ENCODE data around the gene NKIRAS1.

Gene NKIRAS1

GRCh38 chr3:23904545-23904944 is 12.2 kb downstream of the NKIRAS1 start:
- H3K27ac ChIP-seq: no peak overlapping the region
- no peak for TF ChIP-seq ZFX (IDR thresholded peaks at IDR 0.05)
- no peak for TF ChIP-seq CTCF (conservative IDR thresholded peaks at IDR 0.05)

GRCh38 chr3:23900744-23901143 is 16.0 kb downstream of the NKIRAS1 start:
- H3K27ac ChIP-seq: no peak overlapping the region
- TF ChIP-seq CTCF (conservative IDR thresholded peaks at IDR 0.05) (0 out of 2 replicates have a peak, but pooled peaks have one; percentile 3), ZFX (IDR thresholded peaks at IDR 0.05) (no peak)

- TF ChIP-seq CTCF (conservative IDR thresholded peaks at IDR 0.05) (no peak), ZFX (IDR thresholded peaks at IDR 0.05) (no peak)
- no peak overlapping the region for H3K27ac ChIP-seq
Observed at GRCh38 chr3:23895181-23895580, 21.6 kb downstream of the NKIRAS1 start.

GRCh38 chr3:23894254-23895061 is 22.3 kb downstream of the NKIRAS1 start:
- TF ChIP-seq CTCF (conservative IDR thresholded peaks at IDR 0.05): no peak
- no peak for TF ChIP-seq ZFX (IDR thresholded peaks at IDR 0.05)
- no peak overlapping the region for H3K27ac ChIP-seq

- no peak overlapping the region for H3K27ac ChIP-seq
- TF ChIP-seq ZFX (IDR thresholded peaks at IDR 0.05) (no peak), CTCF (conservative IDR thresholded peaks at IDR 0.05) (no peak)
Observed at GRCh38 chr3:23889950-23890349, 26.8 kb downstream of the NKIRAS1 start.

- no peak for TF ChIP-seq CTCF (conservative IDR thresholded peaks at IDR 0.05)
- no peak for TF ChIP-seq ZFX (IDR thresholded peaks at IDR 0.05)
- H3K27ac ChIP-seq: no peak overlapping the region
Observed at GRCh38 chr3:23889386-23889785, 27.4 kb downstream of the NKIRAS1 start.

- TF ChIP-seq CTCF (conservative IDR thresholded peaks at IDR 0.05) (peak; percentile 85), ZFX (IDR thresholded peaks at IDR 0.05) (no peak)
- no peak overlapping the region for H3K27ac ChIP-seq
Observed at GRCh38 chr3:23888617-23889228, 28.1 kb downstream of the NKIRAS1 start.

Data from C4-2B (cell line).